Stimulated activated CD4-positive, alpha-beta T cell treated with anti-CD3 and anti-CD28 coated beads, Interleukin-2, amount 100 ng/mL, for 24 hours (primary cell): ENCODE measurements around the gene MS4A3.
"Not testable (repeated sequence)": the region's sequence is repeated elsewhere in the genome, so short reads cannot be mapped to it uniquely, and the experiment has no call there.

Source experiments
- DNase-seq, 2 donors: peaks; one replicate each; pipeline ENCODE4 v3.0.0-alpha.2; 2020

Gene MS4A3, protein sequence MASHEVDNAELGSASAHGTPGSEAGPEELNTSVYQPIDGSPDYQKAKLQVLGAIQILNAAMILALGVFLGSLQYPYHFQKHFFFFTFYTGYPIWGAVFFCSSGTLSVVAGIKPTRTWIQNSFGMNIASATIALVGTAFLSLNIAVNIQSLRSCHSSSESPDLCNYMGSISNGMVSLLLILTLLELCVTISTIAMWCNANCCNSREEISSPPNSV

DNA sequence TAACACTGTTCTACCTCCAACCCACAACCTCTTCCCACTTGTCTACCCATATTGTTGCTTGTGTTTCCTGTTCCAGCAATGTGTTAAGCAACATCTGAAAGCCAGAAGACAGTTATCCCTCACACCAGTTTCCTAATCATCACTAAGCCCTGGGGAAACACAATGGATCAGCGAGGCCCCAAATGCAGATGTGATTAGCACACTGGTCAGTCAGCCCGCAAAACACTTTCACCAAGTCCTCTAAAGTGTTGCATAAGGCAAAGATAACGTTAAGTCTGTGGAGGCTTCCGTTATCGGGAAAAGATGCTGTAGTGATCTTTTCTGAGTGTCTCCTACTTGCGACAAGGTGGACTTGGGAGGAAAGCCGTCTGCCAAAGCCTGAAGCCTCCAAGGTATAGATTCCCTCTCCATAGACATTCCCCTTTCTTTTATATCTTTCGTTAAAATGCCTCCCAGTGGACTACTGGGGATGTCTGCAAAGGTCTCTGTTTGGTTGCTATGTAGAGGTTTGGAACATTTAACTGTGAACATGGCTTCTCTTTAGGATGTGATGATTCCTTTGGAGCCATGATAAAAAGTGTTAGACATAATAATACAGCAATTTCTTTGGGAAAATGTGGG is at the start of gene MS4A3:
Gene MS4A3, plus strand, starts transcription at position 317 of the 621 bp plus-strand sequence. CDS start 4,496 bp downstream, outside the sequence.
- no peak for DNase-seq

DNA sequence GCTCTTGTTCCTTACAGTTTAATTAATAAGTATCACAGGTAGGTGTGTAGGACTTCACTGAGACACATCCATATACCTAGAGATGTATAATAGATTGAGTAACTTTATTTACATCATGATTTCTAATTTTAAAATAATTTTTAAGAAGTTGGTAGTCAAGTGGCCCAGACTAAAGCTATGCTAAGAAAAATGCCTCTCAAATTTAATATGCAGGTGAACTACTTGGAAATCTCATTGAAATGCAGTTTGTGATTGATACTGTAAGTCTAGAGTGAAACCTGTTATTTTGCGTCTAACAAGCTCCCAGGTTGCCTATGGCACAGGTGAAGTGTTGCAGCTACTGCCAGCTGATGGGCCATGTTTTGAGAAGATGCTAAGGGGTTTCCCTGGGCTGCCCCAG is 39.6 kb upstream of the MS4A3 start, which contains the start of gene OOSP4B:
Gene OOSP4B, plus strand, starts transcription at position 301 of the 400 bp plus-strand sequence.
- DNase-seq = no peak

DNA sequence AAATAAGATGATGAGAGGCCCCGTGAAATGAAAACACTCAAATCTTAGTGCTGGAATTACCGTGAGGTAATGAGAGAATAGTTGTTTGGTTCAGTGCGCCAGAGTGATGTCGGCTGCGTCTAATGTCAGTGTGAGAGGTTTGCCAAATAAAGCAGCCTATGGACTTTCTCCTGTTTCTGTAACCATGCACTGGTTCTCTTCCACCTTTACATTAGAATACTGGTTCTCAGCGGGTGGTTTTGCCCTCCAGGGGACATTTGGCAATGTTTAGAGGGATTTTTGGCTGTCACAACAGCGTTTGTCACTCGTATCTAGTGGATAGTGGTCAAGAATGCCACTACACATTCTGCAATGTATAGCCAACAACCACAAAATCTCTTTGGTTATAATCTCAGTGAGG is 38.4 kb upstream of the MS4A3 start:
- no peak for DNase-seq

DNA sequence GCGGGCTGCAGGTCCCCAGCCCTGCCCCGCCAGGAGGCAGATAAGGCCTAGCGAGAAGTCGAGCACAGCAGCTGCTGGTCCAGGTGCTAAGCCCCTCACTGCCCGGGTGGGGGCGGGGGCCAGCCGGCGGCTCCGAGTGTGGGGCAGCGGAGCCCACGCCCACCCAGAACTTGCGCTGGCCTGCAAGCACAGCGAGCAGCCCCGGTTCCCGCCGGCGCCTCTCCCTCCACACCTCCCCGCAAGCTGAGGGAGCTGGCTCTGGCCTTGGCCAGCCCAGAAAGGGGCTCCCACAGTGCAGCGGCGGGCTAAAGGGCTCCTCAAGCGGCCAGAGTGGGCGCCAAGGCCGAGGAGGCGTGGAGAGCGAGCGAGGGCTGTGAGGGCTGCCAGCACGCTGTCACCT is 36.1 kb upstream of the MS4A3 start:
- not testable (repeated sequence) for DNase-seq

GRCh38 chr11:60029015-60029632 is 27.3 kb upstream of the MS4A3 start:
- DNase-seq = no peak

DNA sequence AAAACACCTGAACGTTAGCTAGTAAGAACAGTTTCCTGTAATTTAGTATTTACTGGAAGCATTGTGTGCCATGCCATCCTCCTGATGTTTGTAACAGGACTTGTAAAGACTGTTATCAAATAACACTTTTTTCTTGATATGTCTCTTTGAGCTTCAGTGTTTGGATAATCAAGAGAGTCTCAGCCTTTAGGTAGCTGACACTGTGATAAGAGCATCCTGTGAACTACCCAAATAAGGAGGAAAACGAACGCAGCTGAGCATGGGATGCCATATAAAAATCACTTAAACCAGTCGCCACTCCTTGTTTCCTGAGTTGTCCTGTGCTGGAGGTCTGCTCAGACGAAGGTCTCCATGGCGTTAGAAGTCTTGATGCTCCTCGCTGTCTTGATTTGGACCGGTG is 16.4 kb upstream of the MS4A3 start, which contains the start of gene OOSP2:
Gene OOSP2, plus strand, starts transcription at position 301 of the 400 bp plus-strand sequence. Its CDS starts 51 bp downstream, at position 352.
- no peak for DNase-seq

GRCh38 chr11:60050422-60050821 is 6.0 kb upstream of the MS4A3 start:
- DNase-seq = not testable (repeated sequence)

- DNase-seq = not testable (repeated sequence)
Measured at GRCh38 chr11:60050839-60051238, 5.6 kb upstream of the MS4A3 start.

GRCh38 chr11:60059052-60059451 is 2.6 kb downstream of the MS4A3 start:
- no peak for DNase-seq

DNA sequence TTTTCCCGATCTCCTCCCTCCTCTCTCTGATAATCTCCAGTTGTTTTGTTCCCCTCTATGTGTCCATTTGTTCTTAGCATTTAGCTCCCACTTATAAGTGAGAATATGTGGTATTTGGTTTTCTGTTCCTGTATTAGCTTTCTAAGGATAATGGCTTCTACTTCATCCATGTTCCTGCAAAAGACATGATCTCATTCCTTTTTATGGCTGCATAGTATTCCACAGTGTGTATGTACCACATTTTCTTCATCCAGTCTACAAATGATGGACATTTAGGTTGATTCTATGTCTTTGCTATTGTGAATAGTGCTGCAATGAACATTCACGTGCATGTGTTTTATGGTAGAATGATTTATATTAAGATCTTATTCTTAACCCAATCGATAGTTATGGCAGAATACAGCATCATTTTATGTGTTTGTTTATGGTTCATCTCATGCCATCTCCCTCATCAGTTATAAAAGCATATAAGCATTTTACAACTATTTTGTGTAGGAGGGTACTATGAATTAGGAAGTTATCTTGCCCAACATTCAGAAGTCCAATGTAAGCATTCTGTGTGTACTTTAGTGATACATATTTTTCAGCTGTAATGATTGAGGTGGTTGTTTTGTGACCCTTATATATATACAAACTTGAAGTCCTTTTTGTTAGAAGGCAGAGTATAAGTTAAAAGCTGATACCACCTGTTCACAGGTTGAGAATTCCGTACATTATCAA is 3.2 kb downstream of the MS4A3 start:
- DNase-seq = no peak

- no peak for DNase-seq
Measured at GRCh38 chr11:60064111-60064510, 7.6 kb downstream of the MS4A3 start.

DNA sequence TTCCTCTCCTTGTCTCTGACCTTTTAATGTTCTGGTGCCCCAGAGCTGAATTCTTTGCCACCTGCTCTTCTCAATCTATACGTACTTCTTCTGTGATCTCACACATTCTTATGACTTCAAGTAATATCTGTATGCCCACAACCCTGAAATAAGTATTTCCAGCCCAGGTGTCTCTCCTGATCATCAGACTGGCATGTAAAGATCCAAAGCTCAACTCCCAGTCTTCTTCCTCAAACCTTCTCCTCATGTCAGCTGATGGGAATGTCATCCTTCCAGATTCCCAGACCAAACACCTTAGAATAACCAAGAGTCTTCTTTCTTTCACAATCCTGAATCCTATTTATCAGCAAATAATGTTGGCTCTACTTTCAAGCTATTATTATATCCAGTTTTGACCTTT is 9.3 kb downstream of the MS4A3 start:
- no peak for DNase-seq

DNA sequence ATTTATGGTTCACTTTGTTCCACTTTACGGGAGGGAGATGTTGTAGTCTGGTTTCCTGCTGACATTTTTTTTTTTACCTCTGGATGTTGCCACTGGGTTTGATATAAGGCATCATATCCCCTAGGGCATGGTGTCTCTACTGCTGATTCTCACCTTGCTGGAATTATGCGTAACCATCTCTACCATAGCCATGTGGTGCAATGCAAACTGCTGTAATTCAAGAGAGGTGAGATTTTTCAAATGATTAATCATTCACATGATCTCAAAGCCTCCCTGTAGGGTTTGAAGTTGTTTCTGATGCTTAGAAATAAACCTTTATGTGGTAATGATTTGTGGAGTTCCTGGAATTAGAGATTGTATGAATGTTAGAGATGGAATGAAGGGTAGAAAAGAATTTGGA is 13.0 kb downstream of the MS4A3 start:
- DNase-seq = no peak

DNA sequence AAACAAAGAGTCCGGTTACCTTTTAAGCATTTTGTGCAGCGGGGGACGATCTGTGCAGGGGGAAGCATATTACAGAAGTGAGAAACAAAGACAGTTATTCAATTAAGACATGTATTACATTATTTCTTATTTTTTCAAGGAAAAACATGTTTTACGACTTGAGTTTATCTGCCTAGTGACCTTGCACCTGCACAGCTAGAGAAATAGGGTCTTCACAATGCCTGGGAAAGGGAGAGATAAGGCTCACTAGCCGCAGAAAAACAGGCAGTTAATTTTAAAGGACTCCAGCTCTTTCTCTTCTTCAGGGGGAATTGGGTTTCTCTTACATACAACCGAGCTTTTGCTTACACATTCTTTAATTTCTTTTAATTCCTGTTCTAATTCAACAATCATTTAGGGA is 15.2 kb downstream of the MS4A3 start:
- not testable (repeated sequence) for DNase-seq

DNA sequence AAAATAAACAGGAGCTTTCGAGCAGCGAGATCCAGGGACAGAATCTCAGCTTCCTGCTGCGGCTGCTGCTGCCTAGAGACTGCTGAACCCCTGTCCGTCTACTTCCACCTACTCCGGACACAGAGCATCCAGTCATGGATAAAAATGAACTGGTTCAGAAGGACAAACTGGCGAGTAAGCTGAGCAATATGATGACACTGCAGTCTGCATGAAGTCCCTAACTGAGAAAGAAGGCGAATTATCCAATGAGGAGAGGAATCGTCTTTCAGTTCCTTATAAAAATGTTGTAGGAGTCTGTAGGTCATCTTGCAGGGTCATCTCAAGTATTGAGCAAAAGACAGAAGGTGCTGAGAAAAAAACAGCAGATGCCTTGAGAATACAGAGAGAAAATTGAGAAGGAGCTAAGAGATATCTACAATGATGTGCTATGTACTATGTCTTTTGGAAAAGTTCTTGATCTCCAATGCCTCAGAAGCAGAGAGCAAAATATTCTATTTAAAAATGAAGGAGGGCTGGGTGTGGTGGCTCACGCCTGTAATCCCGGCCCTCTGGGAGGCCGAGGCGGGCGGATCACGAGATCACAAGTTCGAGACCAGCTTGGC is 20.9 kb downstream of the MS4A3 start:
- DNase-seq = no peak

GRCh38 chr11:60077981-60078380 is 21.5 kb downstream of the MS4A3 start:
- DNase-seq = no peak

DNA sequence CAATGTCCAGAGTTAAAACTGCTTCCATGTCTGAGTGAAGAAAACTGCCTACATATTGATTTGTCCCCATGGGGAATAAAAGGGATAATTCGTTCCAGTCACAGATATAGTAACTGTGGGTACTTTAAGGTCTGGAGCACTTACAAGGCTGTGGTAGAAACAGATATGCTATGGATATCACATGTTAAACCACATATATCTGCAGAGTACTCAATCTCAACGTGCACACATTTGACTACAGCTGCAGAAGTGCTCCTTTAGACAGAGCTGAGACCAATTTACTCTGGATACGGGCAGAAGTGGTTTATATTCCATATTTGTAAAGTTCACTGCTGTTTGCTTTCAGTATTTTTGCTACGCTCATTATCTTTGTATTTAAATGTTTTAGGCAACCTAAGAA is 22.3 kb downstream of the MS4A3 start:
- no peak for DNase-seq

- no peak for DNase-seq
Measured at GRCh38 chr11:60080535-60080934, 24.1 kb downstream of the MS4A3 start.

DNA sequence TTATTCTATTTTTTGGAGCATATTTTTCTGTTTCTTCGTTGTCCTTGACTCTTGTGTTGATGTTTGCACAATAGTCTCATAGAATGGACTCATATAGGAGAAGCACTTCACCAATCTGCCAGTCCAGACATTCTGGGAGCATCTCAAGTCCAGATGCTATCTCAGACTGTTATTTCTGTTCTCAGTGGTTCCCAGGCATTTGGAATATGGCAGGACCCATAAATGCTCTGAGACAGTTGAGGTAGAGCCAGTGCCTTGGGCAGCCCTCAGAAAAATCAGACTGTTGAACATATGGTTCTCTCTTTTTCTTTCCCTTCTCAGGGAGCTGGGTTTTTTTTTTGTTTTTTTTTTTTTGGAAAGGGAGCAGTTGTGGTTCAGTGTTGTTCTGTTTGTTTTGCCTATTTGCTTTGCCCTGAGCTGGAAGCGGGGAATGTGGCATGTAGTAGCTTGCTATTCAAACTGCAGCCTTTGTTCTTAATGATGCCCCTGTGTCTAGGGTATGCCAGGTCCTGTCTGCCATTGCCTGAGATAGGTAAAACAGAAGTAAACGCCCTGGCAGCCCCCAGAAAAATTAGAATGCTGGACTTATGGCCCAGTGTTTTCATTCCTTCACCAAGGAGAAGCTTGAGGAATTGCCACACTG is 28.3 kb downstream of the MS4A3 start:
- no peak for DNase-seq

DNA sequence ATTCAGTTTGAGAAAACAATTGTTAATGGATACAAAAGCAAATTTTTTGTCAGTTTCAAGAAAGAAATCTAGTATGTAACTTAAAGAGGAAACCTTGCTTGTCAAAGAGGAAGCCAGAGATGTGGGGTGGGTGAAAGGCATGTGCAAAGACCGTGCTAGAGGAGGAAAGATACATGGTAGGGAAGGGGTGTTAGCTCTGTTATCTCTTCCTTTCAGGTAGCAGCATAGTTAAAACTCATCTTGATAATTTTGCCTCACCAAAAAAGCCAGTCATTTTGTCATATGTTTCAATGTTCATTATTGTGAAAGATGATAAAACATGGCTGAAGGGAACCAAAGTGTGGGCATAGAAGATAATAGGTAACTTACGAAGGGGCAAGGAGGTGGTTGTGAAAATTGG is 29.4 kb downstream of the MS4A3 start:
- no peak for DNase-seq

DNA sequence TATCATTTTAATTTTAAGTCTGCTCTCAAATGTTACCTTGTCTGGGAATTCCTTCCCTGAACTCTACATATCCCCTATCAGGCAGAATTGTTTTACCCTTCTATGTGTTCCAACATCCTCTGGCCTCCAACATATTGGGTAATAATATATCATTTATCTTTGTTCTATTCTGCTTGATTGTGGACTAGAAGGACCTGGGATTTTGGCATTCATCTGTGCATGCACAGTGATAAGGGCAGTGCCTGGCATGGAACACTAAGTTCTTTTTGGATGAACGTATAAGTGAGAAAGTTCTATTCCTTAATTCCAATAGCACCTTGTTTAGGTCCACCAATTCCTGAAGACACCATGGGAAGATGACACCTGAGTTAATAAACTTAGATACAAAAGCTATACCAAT is 30.8 kb downstream of the MS4A3 start:
- no peak for DNase-seq

DNA sequence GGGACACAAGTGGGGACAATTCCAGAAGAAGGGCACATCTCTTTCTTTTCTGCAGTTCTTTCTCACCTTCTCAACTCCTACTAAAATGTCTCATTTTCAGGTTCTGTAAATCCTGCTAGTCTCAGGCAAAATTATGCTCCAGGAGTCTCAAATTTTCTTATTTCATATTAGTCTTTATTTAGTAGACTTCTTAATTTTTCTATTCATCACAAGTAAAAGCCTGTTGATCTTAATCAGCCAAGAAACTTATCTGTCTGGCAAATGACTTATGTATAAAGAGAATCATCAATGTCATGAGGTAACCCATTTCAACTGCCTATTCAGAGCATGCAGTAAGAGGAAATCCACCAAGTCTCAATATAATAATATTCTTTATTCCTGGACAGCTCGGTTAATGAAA is 31.9 kb downstream of the MS4A3 start, which contains the start of gene MS4A2:
Gene MS4A2, plus strand, starts transcription at position 301 of the 400 bp plus-strand sequence. CDS start 102 bp downstream, outside the sequence.
- no peak for DNase-seq
